GM21515 (cell line): ENCODE data around the gene FGD2.
"Not testable (repeated sequence)": the region's sequence is repeated elsewhere in the genome, so short reads cannot be mapped to it uniquely, and the experiment has no call there.

Experiments
- ATAC-seq: cut with Tn5 transposase; IDR thresholded peaks from one replicate; pipeline ENCODE4 v1.9.1; 2021; ENCODE audit not compliant: unreplicated experiment

The FGD2 gene

DNA sequence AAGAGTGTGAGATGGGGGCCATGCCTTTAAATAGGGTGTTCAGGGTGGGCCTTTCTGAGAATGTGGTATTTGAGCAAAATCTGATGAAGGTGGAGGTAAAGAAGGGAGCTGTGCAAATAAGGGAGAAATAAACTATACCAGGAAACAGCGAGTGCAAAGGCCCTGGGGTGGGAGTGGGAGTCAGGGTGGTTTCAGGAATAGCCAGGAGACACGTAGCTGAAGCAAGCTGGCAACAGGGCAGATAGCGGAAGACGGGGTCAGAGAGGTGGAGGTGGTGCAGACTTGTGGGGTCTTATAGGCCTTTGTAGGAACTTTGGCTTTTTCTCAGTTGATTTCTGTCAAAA is 51.6 kb downstream of the FGD2 start:
- ATAC-seq: no peak

- no peak for ATAC-seq
Measured at GRCh38 chr6:37057678-37058077, 52.2 kb downstream of the FGD2 start.

DNA sequence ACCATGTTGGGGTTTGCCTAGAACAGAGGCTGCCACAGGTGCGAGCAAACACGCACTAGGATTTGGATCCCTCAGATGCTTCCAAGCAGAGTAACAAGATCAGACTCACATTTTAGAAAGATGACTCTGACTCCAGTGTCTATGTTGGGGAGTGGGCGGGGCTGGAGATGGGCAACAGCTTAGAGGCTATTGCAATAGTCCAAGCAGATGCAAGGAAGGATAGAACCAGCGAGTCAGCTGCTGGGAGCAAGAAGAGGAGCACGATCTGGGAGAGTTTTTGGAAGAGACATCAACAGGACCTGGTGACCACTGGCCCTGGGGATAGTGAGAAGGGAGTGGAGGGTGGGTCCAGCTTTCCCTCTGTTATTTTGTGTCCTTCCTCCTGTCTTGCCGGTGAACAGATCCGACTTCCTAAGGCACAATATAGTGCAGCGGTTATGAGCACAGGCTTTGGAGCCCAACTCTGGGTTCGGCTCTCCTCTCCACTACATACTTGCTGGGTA is 52.7 kb downstream of the FGD2 start:
- no peak for ATAC-seq

DNA sequence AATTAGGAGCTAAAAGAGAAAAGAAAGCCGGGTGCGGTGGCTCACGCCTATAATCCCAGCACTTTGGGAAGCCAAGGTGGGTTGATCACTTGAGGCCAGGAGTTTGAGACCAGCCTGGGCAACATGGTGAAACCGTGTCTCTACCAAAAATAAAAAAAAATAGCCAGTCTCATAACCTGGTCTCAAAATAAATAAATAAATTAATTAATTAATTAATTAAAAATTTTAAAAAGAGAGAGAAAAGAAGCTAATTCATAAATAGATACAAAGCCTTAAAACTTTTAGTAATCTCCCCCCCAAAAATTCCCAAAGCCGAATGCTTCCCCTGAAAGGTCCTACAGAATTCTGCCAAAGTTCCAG is 53.5 kb downstream of the FGD2 start:
- not testable (repeated sequence) for ATAC-seq

DNA sequence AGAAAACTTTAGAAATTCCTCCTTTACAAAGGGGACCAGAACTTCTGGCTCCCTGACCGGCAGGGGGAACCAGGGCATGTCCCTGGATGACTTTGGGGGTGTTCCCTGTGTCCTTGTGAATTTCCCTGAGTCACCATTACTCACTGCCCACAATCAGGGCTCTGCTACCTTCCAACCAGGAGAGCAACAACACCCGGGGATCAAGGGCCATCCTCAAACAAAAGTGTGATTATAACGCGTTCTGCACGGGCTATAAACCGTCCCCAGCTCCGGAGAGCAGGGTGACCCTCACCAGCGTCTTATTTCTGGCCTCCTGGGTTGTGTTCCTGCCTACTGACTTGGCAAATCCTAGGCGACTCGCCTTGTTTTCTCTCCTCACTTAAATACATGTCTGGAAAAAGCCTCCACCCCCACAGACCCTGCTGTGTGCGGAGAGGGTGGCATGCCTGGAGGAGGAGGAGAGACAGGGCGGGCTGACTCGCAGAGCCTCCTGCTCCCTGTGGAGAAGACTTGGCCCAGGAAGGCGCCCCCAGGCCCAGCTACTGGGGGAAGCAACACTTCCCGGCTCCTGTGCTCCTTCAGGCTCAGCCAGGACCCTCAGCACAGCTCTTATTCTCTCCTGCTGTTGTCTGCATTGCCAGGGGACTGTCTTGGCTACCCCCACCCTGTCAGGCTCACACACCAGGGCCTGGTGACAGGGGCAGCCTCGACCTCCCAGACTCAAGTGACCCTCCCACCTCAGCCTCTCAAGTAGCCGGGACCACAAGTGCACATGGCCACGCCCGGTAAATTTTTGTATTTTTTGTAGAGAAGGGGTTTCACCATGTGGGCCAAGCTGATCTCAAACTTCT is 54.1 kb downstream of the FGD2 start:
- no peak for ATAC-seq

DNA sequence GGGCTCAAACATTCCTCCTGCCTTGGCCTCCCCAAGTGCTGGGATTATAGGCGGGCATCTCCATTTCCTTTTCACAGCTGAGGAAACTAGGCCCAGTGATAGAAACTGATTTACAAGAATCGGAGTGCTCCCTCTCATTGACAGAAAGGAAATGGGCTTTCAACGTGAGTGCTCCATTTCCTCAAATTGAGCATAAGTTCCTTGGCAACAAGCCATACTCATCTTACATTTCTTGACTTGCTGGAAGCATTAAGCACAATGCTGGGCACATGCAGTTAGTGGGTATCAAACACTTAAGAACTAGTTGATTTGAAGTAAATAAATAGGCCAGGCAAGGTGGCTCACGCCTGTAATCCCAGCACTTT is 54.7 kb downstream of the FGD2 start:
- no peak for ATAC-seq

DNA sequence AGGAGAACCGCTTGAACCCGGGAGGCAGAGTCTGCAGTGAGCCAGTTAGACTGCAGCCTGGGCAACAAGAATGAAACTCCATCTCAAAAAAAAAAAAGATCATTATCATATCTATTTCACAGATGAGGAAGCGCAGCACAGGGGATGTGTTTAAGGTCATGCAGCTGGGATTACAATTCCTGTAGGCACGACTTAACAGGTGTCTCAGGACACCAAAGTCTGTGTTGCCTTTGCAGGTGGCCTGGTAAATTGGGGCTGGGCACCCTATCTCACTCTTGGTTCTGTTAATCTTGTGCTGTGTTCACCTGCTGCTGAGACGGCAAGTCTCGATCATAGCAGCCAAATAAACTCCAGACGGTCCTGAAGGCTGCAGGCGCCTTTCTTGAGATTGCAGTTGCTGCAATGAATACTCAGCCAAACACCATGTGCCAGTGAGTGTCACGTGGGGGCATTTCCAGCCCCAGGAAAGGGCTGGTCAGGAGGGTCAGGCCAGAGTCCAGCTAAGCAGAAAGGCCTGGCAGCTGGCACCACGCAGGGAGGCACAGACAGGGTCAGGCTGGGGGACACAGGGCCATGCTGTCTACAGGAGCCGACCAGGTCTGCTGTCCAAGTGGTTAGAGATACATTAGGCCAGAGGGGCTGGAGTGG is 55.8 kb downstream of the FGD2 start:
- ATAC-seq: no peak

DNA sequence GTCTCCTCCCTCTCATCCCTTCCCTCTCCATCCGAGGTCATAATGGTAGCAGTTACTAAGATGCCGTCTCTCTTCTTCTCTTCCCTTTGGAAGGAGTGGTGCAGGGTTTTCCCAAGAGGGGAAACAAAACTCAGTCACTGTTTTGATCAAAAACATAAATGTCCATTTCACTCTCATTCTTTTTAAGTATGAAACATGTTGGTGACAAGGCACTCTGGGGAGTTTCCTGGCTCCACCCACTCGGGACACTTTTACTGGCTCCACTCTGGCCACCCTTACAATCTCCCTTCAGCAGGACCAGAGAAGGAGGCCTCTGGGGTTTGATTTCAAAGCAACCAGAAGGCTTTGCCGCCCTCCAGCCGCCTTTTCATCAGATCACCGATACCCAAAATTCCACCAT is 57.0 kb downstream of the FGD2 start:
- no peak for ATAC-seq

DNA sequence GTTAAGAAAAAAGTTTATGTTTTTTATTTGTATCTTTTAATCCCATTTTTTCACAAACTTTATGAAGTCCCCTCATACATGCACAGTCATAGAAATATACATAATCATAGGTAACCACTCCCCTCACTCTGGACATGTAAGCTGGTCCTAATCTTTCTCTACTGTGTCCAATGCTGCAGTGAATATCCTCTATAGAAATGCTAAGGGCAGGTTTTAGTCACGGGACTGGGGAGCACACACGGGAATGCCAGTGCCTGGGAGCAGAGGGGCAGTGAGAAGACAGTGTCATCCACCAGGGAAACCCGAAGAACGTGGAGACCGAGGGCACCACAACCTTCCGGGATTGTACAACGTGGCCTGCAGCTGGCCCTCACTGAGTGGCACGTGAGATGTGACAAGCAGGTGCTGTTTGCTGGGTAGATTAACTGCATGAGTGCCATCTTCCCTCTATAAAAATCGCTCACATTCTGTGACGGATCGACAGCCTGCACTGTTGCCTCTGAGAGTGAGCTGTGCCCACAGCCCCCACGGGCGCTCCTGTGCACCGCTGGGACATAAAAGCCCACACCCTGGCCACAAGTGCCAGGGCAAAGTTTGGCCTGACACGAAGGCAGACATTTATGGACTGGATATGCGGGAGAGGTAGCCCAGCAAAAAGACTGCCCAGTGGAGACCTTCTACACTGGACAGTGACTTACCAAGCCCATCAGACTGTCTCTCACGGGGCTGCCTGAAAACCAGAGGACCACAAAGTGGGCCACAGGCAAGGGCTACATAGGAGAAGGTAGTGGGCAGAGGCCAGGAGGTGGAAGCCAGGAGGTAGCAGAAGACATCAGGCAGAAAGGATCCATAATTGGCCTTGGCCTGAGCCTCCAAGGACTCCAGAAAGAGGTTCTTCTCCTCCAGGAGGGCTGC is 63.2 kb downstream of the FGD2 start:
- no peak for ATAC-seq

DNA sequence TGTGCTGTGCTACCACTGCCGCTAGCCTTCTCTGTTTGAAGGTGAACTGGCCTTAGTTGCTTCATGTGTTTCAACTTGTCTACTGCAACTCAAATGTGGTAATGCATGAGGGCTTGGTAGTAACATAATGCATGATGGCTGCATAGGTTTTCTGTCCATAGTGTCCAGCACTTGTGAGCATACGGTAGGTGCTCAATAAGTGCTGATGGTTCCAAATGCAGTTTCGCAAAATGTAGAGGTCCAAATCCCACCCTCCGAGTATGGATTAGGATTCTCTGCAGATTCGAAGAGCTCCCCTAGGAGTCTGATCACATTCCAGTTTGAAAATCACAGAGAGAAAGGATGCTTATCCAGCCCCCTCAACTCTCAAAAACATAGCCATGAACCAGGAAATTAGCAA is 64.2 kb downstream of the FGD2 start:
- ATAC-seq: no peak

GRCh38 chr6:37072526-37072925 is 67.1 kb downstream of the FGD2 start:
- no peak for ATAC-seq

- ATAC-seq: no peak
Measured at GRCh38 chr6:37074053-37074827, 68.8 kb downstream of the FGD2 start.

- no peak for ATAC-seq
Measured at GRCh38 chr6:37077191-37077904, 71.9 kb downstream of the FGD2 start.

DNA sequence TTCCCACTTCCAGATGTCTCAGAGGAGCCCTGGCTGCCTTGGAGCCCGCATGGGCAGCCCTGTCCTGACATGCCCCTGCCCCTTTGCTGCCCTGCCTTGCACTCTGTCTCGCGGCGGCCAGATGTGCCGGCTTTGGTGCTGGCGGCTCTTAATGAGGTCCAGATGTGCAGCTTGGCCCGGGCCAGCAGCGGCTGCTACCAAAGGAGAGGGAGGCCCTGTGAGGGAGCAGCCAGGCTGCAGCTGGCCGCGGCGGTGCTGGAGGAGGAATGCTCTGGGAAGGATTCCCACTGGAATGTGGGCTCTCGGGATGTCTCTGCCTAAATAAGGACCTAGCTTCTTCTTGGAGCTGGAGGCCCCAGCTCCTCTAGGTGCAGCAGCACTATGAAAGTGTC is 72.4 kb downstream of the FGD2 start:
- no peak for ATAC-seq
